ENCODE data around the gene PNMA8C.

The PNMA8C gene

GRCh38 chr19:46404055-46404752 lies 24.5 kb downstream of the PNMA8C start:
- CTCF ChIA-PET = interaction anchor here (0.7 to 6.3 kb wide), 13 partner anchors 8 to 675 kb away, joined by 3 to 89 read pairs (median 4); no protein-coding TSS in a partner anchor
- Histone ChIP-seq H3K4me3 (ENCODE audit: low read depth, low read length) (no peak overlapping the region), H3K36me3 (ENCODE audit: control insufficient read depth in 2 of 2, insufficient read depth in 1 of 2, low read length in 2 of 2) (no peaks in the 10 kb centered on the region; a peak in 1 of 3 replicates), H3K27ac (ENCODE audit: extremely low read depth, low read depth, low read length) (no peak overlapping the region), H3K9me3 (ENCODE audit: control insufficient read depth, insufficient read depth, low read depth, low read length) (no peaks in the 10 kb centered on the region), H3K4me1 (ENCODE audit: control insufficient read depth, insufficient read depth, low read length) (peaks cover 3% of the 10 kb centered on the region; the same call in 1 of the 2 replicates)
- POLR2A ChIA-PET = interaction anchor here (0.6 kb wide), 1 partner anchor 746 kb away, joined by 3 read pairs; no protein-coding TSS in a partner anchor
- TF ChIP-seq GLIS2 (tag by site-specific recombination; IDR thresholded peaks at IDR 0.05) (peak; percentile 38; the same call in 1 of the 2 replicates), ZSCAN30 (tag by site-specific recombination; IDR thresholded peaks at IDR 0.05) (no peak), ZNF175 (tag by site-specific recombination; IDR thresholded peaks at IDR 0.05) (no peak), AEBP2 (tag by site-specific recombination; IDR thresholded peaks at IDR 0.05; ENCODE audit: borderline replicate concordance) (no peak), MEIS1 (CRISPR knock-in tag; IDR thresholded peaks at IDR 0.05; ENCODE audit: borderline replicate concordance) (no peak), ZNF146 (tag by site-specific recombination; IDR thresholded peaks at IDR 0.05) (no peak), ZNF292 (tag by site-specific recombination; IDR thresholded peaks at IDR 0.05; ENCODE audit: borderline replicate concordance, low read depth) (no peak), ZSCAN4 (tag by site-specific recombination; IDR thresholded peaks at IDR 0.05) (no peak), ZNF610 (tag by site-specific recombination; IDR thresholded peaks at IDR 0.05; ENCODE audit: borderline replicate concordance) (no peak), ZIC2 (tag by site-specific recombination; IDR thresholded peaks at IDR 0.05) (peak; percentile 74), WT1 (tag by site-specific recombination; IDR thresholded peaks at IDR 0.05) (no peak), ZBTB21 (tag by site-specific recombination; IDR thresholded peaks at IDR 0.05) (no peak), ZNF155 (tag by site-specific recombination; IDR thresholded peaks at IDR 0.05) (no peak), ZNF335 (tag by site-specific recombination; conservative IDR thresholded peaks at IDR 0.05) (0 out of 2 replicates have a peak, but pooled peaks have one; percentile 19), ZNF248 (tag by site-specific recombination; IDR thresholded peaks at IDR 0.05) (no peak), ZNF776 (tag by site-specific recombination; IDR thresholded peaks at IDR 0.05; ENCODE audit: borderline replicate concordance) (no peak), ZNF404 (tag by site-specific recombination; IDR thresholded peaks at IDR 0.05) (no peak), GLIS1 (tag by site-specific recombination; IDR thresholded peaks at IDR 0.05) (peak; percentile 65), SETDB1 (IDR thresholded peaks at IDR 0.05; ENCODE audit: insufficient read length, low read length) (no peak), ZNF600 (tag by site-specific recombination; IDR thresholded peaks at IDR 0.05) (peak; percentile 13; the same call in 1 of the 2 replicates), KLF9 (tag by site-specific recombination; IDR thresholded peaks at IDR 0.05; ENCODE audit: low read depth) (peak; percentile 78), ZFHX2 (tag by site-specific recombination; conservative IDR thresholded peaks at IDR 0.05) (no peak), CTCF (tag by site-specific recombination; IDR thresholded peaks at IDR 0.05) (no peak), KLF8 (tag by site-specific recombination; IDR thresholded peaks at IDR 0.05) (peak; percentile 12; the same call in 1 of the 2 replicates), ZNF398 (tag by site-specific recombination; IDR thresholded peaks at IDR 0.05) (no peak), ZNF785 (tag by site-specific recombination; IDR thresholded peaks at IDR 0.05) (no peak), ZNF621 (tag by site-specific recombination; IDR thresholded peaks at IDR 0.05) (no peak), ZNF423 (tag by site-specific recombination; IDR thresholded peaks at IDR 0.05) (peak; percentile 64), ZSCAN16 (tag by site-specific recombination; IDR thresholded peaks at IDR 0.05) (no peak), ZNF623 (tag by site-specific recombination; IDR thresholded peaks at IDR 0.05) (peak; percentile 47; the same call in 1 of the 2 replicates), KLF1 (tag by site-specific recombination; IDR thresholded peaks at IDR 0.05) (peak; percentile 42)

Measured in HEK293 (cell line).